ENCODE results near the gene NR1I3. TPM values are rescaled to one million over a fixed set of nuclear protein-coding genes. Genes with fewer than 3 reads are reported as not detected.

Gene NR1I3
- polyA plus RNA-seq, 1 of the 3 experiments (the other 2 are of a cell fraction), result not detected

- no peaks in the 10 kb centered on the region for H3K9me2 ChIP-seq
- H3K9ac ChIP-seq, result no peak overlapping the region
- DNase-seq, result no peak
- POLR2A ChIA-PET, result no interaction called here
- no peak overlapping the region for H3K4me2 ChIP-seq
- no peaks in the 10 kb centered on the region; the same call in 1 of the 2 replicates for H3K27me3 ChIP-seq (ENCODE audit: insufficient read depth)
- H3K4me3 ChIP-seq (ENCODE audit: low read depth in 2 of 2, low read length in 1 of 2), result no peak overlapping the region
- no peaks in the 10 kb centered on the region for H3K79me2 ChIP-seq (ENCODE audit: insufficient read depth)
- no peaks in the 10 kb centered on the region for H3K4me1 ChIP-seq (ENCODE audit: control insufficient read depth in 1 of 2, insufficient read depth in 2 of 2, low read depth in 1 of 2, low read length in 1 of 2)
- H4K20me1 ChIP-seq (ENCODE audit: insufficient read depth), result no peaks in the 10 kb centered on the region
- CTCF ChIA-PET, result no interaction called here
- no peak overlapping the region for H2AFZ ChIP-seq (ENCODE audit: low read depth)
- TF ChIP-seq CHD2 (IDR thresholded peaks at IDR 0.05; ENCODE audit: low read length, partially characterized antibody), result no peak
- no peak for TF ChIP-seq POLR2AphosphoS5 (IDR thresholded peaks at IDR 0.05; ENCODE audit: low read depth, low read length)
- no peak for TF ChIP-seq ELF1 (IDR thresholded peaks at IDR 0.05)
- no peak for TF ChIP-seq USF2 (IDR thresholded peaks at IDR 0.05; ENCODE audit: borderline replicate concordance, low read depth, low read length)
- no peak for TF ChIP-seq MXI1 (IDR thresholded peaks at IDR 0.05; ENCODE audit: low read depth, low read length)
- no peak for TF ChIP-seq TEAD4 (IDR thresholded peaks at IDR 0.05; ENCODE audit: borderline replicate concordance, insufficient read depth)
- no peak for TF ChIP-seq FOXM1 (IDR thresholded peaks at IDR 0.05; ENCODE audit: low read depth)
- no peak for TF ChIP-seq YY1 (IDR thresholded peaks at IDR 0.05; ENCODE audit: low read depth)
- no peak for TF ChIP-seq NFIC (IDR thresholded peaks at IDR 0.05; ENCODE audit: borderline replicate concordance)
- no peak for TF ChIP-seq RFX5 (IDR thresholded peaks at IDR 0.05; ENCODE audit: low read length)
- TF ChIP-seq TAF1 (IDR thresholded peaks at IDR 0.05; ENCODE audit: borderline replicate concordance, low read depth, low read length), result no peak
- H3F3A ChIP-seq (replicated peaks; ENCODE audit: insufficient read depth), result no peaks in the 10 kb centered on the region
- WGBS (ENCODE audit: low lambda C conversion rate), result 89% methylated on average over 4 of the region's 4 CpGs
- no peaks in the 10 kb centered on the region for H3K9me3 ChIP-seq
- H3K27ac ChIP-seq (ENCODE audit: low read depth in 2 of 2, low read length in 1 of 2), result no peak overlapping the region
- no peaks in the 10 kb centered on the region for H3K36me3 ChIP-seq (replicated peaks in 1 of 2; ENCODE audit: control insufficient read depth in 1 of 2, insufficient read depth in 2 of 2, low read length in 1 of 2)
These were observed 6.9 kb upstream of the NR1I3 start for GRCh38 chr1:161244888-161245287.

- TF ChIP-seq FOSL2 (IDR thresholded peaks at IDR 0.05; ENCODE audit: borderline replicate concordance, low read depth), result no peak
- TF ChIP-seq FOXM1 (IDR thresholded peaks at IDR 0.05; ENCODE audit: low read depth), result no peak
- no peak for TF ChIP-seq ELF1 (IDR thresholded peaks at IDR 0.05)
- TF ChIP-seq GABPA (IDR thresholded peaks at IDR 0.05; ENCODE audit: low read depth), result no peak
- TF ChIP-seq TCF12 (IDR thresholded peaks at IDR 0.05), result no peak
- no peak for TF ChIP-seq SIN3A (IDR thresholded peaks at IDR 0.05; ENCODE audit: borderline replicate concordance, low read depth, low read length)
- no peak for TF ChIP-seq EP300 (IDR thresholded peaks at IDR 0.05; ENCODE audit: borderline replicate concordance in 1 of 2, low read depth in 1 of 2, low read length in 1 of 2)
- no peak for TF ChIP-seq ZBTB33 (IDR thresholded peaks at IDR 0.05; ENCODE audit: borderline replicate concordance, low read depth)
- no peak for TF ChIP-seq CHD2 (IDR thresholded peaks at IDR 0.05; ENCODE audit: low read length, partially characterized antibody)
- TF ChIP-seq RAD21 (IDR thresholded peaks at IDR 0.05; ENCODE audit: low read length), result no peak
- no peak for TF ChIP-seq RFX5 (IDR thresholded peaks at IDR 0.05; ENCODE audit: low read length)
- no peak for TF ChIP-seq MEF2A (IDR thresholded peaks at IDR 0.05; ENCODE audit: borderline replicate concordance, low read depth)
- no peak for TF ChIP-seq NFIC (IDR thresholded peaks at IDR 0.05; ENCODE audit: borderline replicate concordance)
- Histone ChIP-seq H3K4me3 (ENCODE audit: low read depth in 2 of 2, low read length in 1 of 2) (no peak overlapping the region), H3K9me2 (no peaks in the 10 kb centered on the region), H3K9me3 (no peaks in the 10 kb centered on the region), H3K36me3 (replicated peaks in 1 of 2; ENCODE audit: control insufficient read depth in 1 of 2, insufficient read depth in 2 of 2, low read length in 1 of 2) (no peaks in the 10 kb centered on the region), H3K27me3 (ENCODE audit: insufficient read depth) (no peaks in the 10 kb centered on the region; the same call in 1 of the 2 replicates), H3K27ac (ENCODE audit: low read depth in 2 of 2, low read length in 1 of 2) (no peak overlapping the region), H3K4me2 (no peak overlapping the region), H3K4me1 (ENCODE audit: control insufficient read depth in 1 of 2, insufficient read depth in 2 of 2, low read depth in 1 of 2, low read length in 1 of 2) (no peaks in the 10 kb centered on the region), H2AFZ (ENCODE audit: low read depth) (no peak overlapping the region), H4K20me1 (ENCODE audit: insufficient read depth) (no peaks in the 10 kb centered on the region), H3F3A (replicated peaks; ENCODE audit: insufficient read depth) (no peaks in the 10 kb centered on the region), H3K9ac (no peak overlapping the region), H3K79me2 (ENCODE audit: insufficient read depth) (no peaks in the 10 kb centered on the region)
- POLR2A ChIA-PET, result no interaction called here
- CTCF ChIA-PET, result interaction anchor here (1.2 kb wide), 1 partner anchor 42 kb away, joined by 3 read pairs; no protein-coding TSS in a partner anchor
- WGBS (ENCODE audit: low lambda C conversion rate), result 87% methylated on average over 2 of the region's 2 CpGs
- DNase-seq, result no peak
These were observed 4.3 kb upstream of the NR1I3 start for GRCh38 chr1:161242313-161242712.
